GM12874 (cell line): ENCODE measurements around the gene PCP4.

Source experiments
- TF ChIP-seq, protein P1 (sequence below): IDR thresholded peaks from 2 replicates; pipeline ENCODE4 v1.5.1; 2011; ENCODE audit warnings: low read depth, mild to moderate bottlenecking, control low read depth, low read length, moderate library complexity; ENCODE audit not compliant: insufficient read depth

The PCP4 gene

DNA sequence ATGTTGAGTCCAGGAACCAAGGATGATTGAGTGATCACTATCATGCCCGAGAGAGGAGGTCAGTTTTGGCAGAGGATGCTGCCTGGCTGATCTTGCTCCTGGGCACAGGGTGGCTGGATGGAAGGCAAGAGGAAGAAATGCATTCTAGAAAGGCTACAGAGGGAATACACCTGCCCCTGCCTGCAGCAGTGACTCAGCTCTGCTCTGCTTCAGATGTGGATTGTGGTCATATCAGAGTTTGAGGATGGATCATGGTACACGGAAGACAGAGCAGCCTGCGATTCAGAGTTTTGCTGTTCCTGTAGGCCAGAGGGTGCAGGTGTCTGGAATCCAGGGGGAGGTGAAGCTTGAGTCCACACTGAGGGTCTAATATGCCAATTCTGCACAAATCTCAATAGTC lies 37.2 kb downstream of the PCP4 start:
- TF ChIP-seq, protein P1, sequence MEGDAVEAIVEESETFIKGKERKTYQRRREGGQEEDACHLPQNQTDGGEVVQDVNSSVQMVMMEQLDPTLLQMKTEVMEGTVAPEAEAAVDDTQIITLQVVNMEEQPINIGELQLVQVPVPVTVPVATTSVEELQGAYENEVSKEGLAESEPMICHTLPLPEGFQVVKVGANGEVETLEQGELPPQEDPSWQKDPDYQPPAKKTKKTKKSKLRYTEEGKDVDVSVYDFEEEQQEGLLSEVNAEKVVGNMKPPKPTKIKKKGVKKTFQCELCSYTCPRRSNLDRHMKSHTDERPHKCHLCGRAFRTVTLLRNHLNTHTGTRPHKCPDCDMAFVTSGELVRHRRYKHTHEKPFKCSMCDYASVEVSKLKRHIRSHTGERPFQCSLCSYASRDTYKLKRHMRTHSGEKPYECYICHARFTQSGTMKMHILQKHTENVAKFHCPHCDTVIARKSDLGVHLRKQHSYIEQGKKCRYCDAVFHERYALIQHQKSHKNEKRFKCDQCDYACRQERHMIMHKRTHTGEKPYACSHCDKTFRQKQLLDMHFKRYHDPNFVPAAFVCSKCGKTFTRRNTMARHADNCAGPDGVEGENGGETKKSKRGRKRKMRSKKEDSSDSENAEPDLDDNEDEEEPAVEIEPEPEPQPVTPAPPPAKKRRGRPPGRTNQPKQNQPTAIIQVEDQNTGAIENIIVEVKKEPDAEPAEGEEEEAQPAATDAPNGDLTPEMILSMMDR: no peak

DNA sequence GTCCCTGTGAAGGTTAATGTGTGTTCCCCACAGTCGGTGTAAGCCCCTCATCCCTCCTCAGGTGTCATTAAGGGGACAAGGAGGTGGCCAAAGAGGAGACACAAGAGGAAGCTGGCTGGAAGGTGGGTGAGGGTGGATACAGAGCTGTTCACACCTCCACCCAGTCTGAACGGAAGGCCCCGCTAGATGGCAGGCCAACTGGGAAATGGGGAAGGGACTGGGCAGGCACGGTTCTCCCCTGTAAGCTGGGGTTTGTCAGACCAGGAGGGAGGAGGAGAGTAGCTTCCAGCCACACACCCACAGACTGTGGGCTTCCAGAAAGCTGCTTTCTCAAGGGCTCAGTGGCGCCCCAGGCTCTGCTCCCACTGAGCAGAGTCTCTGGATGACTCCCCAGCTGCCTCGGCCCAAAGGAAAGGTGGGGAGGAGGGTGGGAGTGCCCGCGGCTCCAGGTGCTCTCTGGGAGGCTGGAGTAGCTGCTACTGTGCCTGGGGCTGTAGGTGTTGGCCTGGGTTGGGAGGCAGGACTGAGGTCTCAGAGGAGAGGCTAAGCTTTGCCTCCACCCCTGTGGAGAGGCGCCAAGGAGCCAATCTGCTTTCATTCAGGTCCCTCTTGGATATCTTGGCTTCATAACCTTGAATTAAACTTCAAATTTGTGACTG lies 41.2 kb downstream of the PCP4 start:
- TF ChIP-seq, protein P1: no peak

DNA sequence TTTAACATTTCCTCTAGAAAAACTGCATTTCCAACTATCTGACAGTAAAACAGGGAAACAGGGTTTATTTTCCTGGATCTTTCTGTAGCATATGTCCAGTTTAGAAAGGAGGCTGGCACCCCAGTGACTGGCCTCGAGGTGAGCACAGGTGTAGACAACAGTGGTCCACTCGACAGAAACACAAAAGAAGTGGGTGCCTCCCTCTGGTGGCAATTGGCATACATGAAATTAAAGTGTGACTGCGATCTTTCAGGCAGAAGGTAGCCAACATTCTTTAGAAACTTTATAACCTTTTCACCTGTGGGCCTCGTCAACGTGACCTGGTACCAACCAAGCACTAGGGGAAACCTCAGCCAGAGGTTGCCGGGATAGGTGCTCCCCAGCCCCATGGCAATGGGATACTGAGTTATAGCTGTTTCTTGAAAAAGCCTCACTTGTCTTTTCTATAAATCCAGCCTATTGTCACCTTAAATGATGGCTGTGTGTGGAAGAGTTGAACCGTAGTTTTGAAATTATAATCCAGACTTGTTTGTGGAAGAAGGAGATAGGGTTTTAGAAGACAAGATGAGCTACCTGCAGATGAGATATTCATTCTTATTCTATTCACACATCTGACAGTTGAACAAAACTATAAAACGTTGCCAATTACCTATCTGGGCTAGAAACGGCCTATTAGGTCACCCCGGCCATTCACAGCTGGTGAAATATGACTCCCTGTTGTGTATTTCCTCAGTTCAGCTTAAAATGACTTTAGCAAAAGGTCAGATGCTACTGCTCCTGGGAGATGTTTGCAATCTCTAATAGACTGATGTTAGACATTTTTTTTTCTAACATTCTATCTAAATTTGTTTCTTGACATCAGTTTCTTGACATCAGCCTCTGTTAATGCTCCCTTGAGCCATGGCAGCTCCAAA lies 44.3 kb downstream of the PCP4 start:
- TF ChIP-seq, protein P1: no peak

DNA sequence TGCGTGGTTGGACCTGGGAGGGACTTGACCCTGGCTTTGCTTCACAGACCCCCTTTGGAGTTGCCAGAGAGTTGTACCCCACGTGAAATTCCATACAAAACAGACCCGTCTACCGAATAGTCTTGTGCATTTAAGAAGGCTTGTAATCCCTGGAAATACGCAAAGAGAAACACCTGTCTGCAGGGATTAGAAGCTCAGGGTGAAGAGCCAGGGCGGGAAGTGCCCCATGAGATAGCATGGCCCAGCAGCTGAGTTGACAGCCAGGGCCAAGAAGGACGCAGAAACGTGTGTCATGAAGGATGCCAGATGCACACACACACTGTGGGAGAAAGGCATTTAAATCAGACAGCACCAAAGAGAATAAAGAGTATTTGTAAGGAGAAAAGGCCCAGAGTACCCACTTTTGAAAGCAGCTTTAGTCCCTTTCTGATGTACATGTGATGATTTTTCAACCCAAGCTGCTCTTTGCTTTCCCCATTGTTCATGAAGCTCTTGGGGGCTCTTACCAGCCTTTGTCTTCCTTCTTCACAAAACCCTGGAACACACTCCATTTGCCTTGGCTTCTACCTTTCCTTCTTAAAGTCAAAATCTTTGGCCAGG lies 46.6 kb downstream of the PCP4 start:
- TF ChIP-seq, protein P1: no peak

DNA sequence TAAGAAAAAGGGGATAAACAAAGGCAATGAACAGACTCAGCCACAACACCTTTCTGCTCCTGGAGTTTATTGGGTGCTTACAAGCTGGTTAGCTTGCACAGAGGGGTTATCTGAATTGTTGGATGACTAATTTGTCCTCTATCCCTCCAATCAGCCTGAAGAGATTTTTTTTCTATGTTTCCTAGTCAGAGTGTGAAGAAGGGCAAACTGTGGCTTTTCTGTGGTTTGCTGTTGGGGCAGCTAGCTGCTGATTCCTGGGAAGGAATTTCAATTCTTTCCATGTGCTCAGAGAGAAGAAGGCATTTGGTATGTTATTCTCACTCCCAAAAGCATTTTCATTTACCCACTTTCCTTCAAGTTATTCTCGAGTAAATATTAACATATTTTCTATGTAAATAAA lies 48.6 kb downstream of the PCP4 start:
- TF ChIP-seq, protein P1: no peak

DNA sequence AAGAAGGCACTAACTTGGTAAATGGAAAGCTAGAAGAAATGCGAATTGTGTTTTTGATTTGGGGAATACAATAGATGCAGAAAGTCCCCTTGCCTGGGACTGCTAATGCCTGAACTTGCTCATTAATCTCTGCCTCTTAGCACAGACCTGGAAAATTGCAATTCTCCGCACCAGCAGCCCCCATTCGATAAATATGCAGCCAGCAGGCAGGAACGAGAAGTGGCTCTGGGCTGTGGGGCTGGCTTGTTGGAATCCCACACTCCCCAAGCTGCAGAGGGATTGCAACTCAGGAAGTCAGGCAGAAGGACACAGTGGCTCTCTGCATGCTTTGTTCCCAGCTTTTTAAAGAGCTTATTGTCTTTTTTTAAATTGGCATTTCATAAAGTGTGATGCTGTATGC lies 51.3 kb downstream of the PCP4 start:
- TF ChIP-seq, protein P1: no peak

DNA sequence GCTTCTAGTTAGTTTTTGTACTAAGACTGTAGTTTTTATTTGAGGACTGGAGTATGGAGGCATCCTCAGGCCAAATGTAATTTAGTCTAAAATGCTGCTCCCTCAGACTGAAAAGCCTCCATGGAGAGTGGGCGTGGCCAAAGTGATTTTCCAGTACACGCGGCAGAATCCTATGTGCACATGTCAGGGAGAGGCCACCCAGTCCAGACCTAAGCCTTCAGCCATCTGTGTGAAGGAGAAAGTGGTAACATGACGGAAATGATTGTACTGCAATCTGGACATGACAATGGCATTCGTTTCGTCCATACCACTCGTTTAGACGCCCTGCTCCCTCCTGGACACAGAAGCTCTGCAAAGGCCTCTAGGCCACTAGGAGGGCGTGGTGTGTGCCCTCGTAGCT lies 56.2 kb downstream of the PCP4 start:
- TF ChIP-seq, protein P1: no peak
